Panc1 (cell line): ENCODE measurements around the gene CAPRIN1.

Source experiments
- CTCF ChIP-seq: fragments of 450-650 bp; IDR thresholded peaks from 2 replicates; pipeline ENCODE4 v1.5.1; 2017; ENCODE audit warnings: mild to moderate bottlenecking
- POLR2AphosphoS5 ChIP-seq: IDR thresholded peaks from 2 replicates; pipeline ENCODE4 v1.6.1; 2012; ENCODE audit warnings: mild to moderate bottlenecking, low read depth, low read length, moderate library complexity
- REST ChIP-seq, 2 experiments: IDR thresholded peaks; 2 replicates each; pipeline ENCODE4 v1.6.1; 2011 to 2012; ENCODE audit warnings: low read depth in 2 of 2, control low read depth in 1 of 2, low read length in 1 of 2, mild to moderate bottlenecking in 1 of 2, moderate library complexity in 1 of 2; ENCODE audit not compliant: insufficient read depth in 1 of 2
- SIN3A ChIP-seq: IDR thresholded peaks from 2 replicates; pipeline ENCODE4 v1.6.1; 2012; ENCODE audit warnings: low read depth, mild to moderate bottlenecking, low read length, moderate library complexity, borderline replicate concordance; ENCODE audit not compliant: insufficient read depth
- TCF7L2 ChIP-seq: IDR thresholded peaks from 2 replicates; pipeline ENCODE4 v1.6.1; 2011; ENCODE audit warnings: mild to moderate bottlenecking, low read depth, low read length, inconsistent platforms

GRCh38 chr11:34002420-34002819 lies 49.1 kb upstream of the CAPRIN1 start:
- no peak for TF ChIP-seq CTCF
- TF ChIP-seq REST (IDR thresholded peaks at IDR 0.05; ENCODE audit: insufficient read depth in 1 of 2, low read depth in 2 of 2, low read length in 1 of 2) = no peak
- no peak for TF ChIP-seq POLR2AphosphoS5
- no peak for TF ChIP-seq SIN3A
- TF ChIP-seq TCF7L2 = no peak
